Neural progenitor cell (in vitro differentiated cells): ENCODE results near the gene C2orf76. TPM values are rescaled to one million over a fixed set of nuclear protein-coding genes. Genes with fewer than 3 reads are reported as not detected.

Source experiments
- DNase-seq: peaks from one replicate; pipeline ENCODE4 v3.0.0-alpha.2; 2016; ENCODE audit warnings: low spot score
- H2AFZ ChIP-seq: fragments of 200-600 bp; sonication (generic); replicated peaks from 2 replicates; pipeline ENCODE4 v1.6.1; 2016; ENCODE audit warnings: antibody characterized with exemption
- H3F3A ChIP-seq: fragments of 200-600 bp; sonication (generic); 2 replicates; pipeline ENCODE4 v1.6.1; 2016; ENCODE audit warnings: antibody characterized with exemption, low read depth
- H3K27ac ChIP-seq: fragments of 200-600 bp; sonication (generic); 2 replicates; pipeline ENCODE4 v1.5.1; 2016; ENCODE audit warnings: mild to moderate bottlenecking
- H3K27me3 ChIP-seq: fragments of 200-600 bp; sonication (generic); 2 replicates; pipeline ENCODE4 v1.6.1; 2016; ENCODE audit warnings: mild to moderate bottlenecking, moderate library complexity
- H3K36me3 ChIP-seq: fragments of 200-600 bp; sonication (generic); 2 replicates; pipeline ENCODE4 v1.5.1; 2016
- H3K4me1 ChIP-seq: fragments of 200-600 bp; sonication (generic); 2 replicates; pipeline ENCODE4 v1.6.1; 2016; ENCODE audit warnings: mixed run types
- H3K4me2 ChIP-seq: fragments of 200-600 bp; sonication (generic); 2 replicates; pipeline ENCODE4 v1.6.1; 2016
- H3K4me3 ChIP-seq: fragments of 200-600 bp; sonication (generic); 2 replicates; pipeline ENCODE4 v1.5.1; 2016
- H3K79me2 ChIP-seq: fragments of 200-600 bp; sonication (generic); 2 replicates; pipeline ENCODE4 v1.6.1; 2016; ENCODE audit warnings: low read depth
- H3K9ac ChIP-seq: fragments of 200-600 bp; sonication (generic); 2 replicates; pipeline ENCODE4 v1.6.1; 2016
- H3K9me3 ChIP-seq: fragments of 200-600 bp; sonication (generic); 2 replicates; pipeline ENCODE4 v1.5.1; 2016; ENCODE audit warnings: low read depth
- H4K20me1 ChIP-seq: fragments of 200-600 bp; sonication (generic); 2 replicates; pipeline ENCODE4 v1.6.1; 2016; ENCODE audit warnings: low read depth
- H3K27ac Mint-ChIP-seq: 3 replicates; pipeline ENCODE4 v1.8.0; 2021; ENCODE audit warnings: mixed read lengths
- H3K27me3 Mint-ChIP-seq: 2 replicates; pipeline ENCODE4 v1.8.0; 2022; ENCODE audit warnings: low read depth, mild to moderate bottlenecking, inconsistent platforms, moderate library complexity, mixed read lengths; ENCODE audit not compliant: insufficient read depth
- H3K36me3 Mint-ChIP-seq: 3 replicates; pipeline ENCODE4 v1.8.0; 2021; ENCODE audit warnings: mixed read lengths
- H3K4me1 Mint-ChIP-seq: 3 replicates; pipeline ENCODE4 v1.8.0; 2021; ENCODE audit warnings: mixed read lengths
- H3K4me3 Mint-ChIP-seq: 3 replicates; pipeline ENCODE4 v1.8.0; 2021; ENCODE audit warnings: mild to moderate bottlenecking, moderate library complexity, mixed read lengths
- H3K9me3 Mint-ChIP-seq: 3 replicates; pipeline ENCODE4 v1.8.0; 2020; ENCODE audit warnings: mixed read lengths
- EZH2 ChIP-seq: fragments of 200-600 bp; sonication (generic); IDR thresholded peaks from 2 replicates; pipeline ENCODE4 v1.6.1; 2017; ENCODE audit warnings: antibody characterized with exemption, mild to moderate bottlenecking, moderate library complexity
- EZH2phosphoT487 ChIP-seq: fragments of 200-600 bp; sonication (generic); IDR thresholded peaks from 2 replicates; pipeline ENCODE4 v1.6.1; 2017; ENCODE audit warnings: antibody characterized with exemption
- total RNA-seq: library from RNA; depleted of rRNA; stranded (reverse); fragments of >200 nt; gene quantifications from 2 replicates; pipeline ENCODE4 v1.2.3, GENCODE V29; 2015; ENCODE audit warnings: low replicate concordance
- TF ChIP-seq, protein P1 (sequence below): fragments of 200-600 bp; sonication (generic); IDR thresholded peaks from 2 replicates; pipeline ENCODE4 v1.5.1; 2017; ENCODE audit warnings: antibody characterized with exemption, mild to moderate bottlenecking

The C2orf76 gene
- total RNA-seq, 1 donor from 2014 or later = 16.8 TPM

DNA sequence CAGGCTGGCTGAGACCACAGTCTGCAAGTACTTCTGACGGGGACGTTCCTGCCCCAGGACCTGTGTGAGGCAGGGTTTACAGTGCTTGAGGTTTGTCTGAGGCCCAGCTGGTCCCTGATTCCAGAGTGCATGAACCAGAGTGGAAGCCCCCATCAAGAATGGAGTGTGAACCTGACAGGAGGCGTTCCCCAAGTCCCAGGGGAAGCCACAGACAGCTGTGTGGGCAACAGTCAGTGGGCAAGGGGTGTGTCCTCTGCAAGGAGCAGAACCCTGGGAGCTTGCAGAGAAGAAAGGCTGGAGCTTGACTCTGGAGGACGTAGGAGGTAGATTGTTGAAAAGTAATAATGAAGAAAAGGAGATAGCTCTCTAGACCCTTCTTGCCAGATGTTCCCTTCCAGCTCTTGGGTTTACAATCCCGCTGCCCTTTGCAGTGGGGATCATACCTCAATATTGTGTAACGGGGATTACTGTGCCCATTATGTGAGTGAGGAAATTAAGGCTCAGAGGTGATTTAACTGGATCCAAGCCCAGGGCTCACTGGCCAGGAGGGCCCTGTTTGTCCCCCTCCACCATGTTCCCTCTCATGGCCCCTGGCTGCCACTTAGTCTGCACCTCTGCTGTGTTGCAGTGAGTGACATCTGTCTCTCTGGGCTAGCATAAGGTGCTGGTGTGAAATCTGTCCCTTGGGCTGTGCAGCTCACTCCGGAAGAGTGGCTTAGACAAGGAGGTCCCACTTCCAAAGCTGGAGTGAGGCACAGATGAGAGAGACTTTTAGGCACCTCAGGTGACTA, 6.3 kb upstream of the C2orf76 start:
- H3K4me2 ChIP-seq = no peak overlapping the region
- H3K9ac ChIP-seq = no peak overlapping the region
- H3K36me3 ChIP-seq = no peaks in the 10 kb centered on the region
- H4K20me1 ChIP-seq = peaks cover 10% of the 10 kb centered on the region
- H3K27ac ChIP-seq = no peak overlapping the region
- Mint-ChIP-seq H3K4me1 (peaks cover 3% of the 10 kb centered on the region), H3K27me3 (peaks cover 2% of the 10 kb centered on the region), H3K36me3 (peaks cover 55% of the 10 kb centered on the region), H3K27ac (no peak overlapping the region), H3K9me3 (peaks cover 9% of the 10 kb centered on the region), H3K4me3 (no peak overlapping the region)
- no peak for TF ChIP-seq EZH2
- no peak for TF ChIP-seq EZH2phosphoT487
- peaks cover 9% of the 10 kb centered on the region for H3K4me1 ChIP-seq
- H2AFZ ChIP-seq = no peak overlapping the region
- H3K27me3 ChIP-seq = no peaks in the 10 kb centered on the region
- no peak for DNase-seq
- H3K4me3 ChIP-seq = no peak overlapping the region
- H3F3A ChIP-seq = no peaks in the 10 kb centered on the region
- no peaks in the 10 kb centered on the region for H3K9me3 ChIP-seq
- H3K79me2 ChIP-seq = peaks cover 9% of the 10 kb centered on the region

DNA sequence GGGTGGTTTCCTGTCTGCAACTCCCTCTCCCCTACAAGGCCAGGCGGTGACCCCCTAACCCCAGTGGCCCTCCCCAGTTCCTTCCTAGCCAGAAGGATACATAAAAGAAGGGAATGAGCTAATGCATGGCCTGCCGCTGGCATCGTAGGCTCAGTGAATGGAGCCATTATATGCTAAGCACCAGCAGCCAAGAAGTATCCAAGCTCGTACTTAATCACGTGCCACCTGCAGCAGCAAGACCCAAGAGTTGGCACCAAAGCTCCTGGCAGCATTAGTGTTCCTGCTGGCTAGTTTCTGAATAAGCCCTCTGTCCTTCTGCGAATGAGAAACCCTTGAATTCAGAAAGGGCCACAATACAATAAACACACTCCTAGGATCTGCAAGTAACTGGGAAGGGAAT, 4.5 kb upstream of the C2orf76 start:
- H3K36me3 Mint-ChIP-seq = peaks cover 55% of the 10 kb centered on the region
- peaks cover 9% of the 10 kb centered on the region for H3K9me3 Mint-ChIP-seq

DNA sequence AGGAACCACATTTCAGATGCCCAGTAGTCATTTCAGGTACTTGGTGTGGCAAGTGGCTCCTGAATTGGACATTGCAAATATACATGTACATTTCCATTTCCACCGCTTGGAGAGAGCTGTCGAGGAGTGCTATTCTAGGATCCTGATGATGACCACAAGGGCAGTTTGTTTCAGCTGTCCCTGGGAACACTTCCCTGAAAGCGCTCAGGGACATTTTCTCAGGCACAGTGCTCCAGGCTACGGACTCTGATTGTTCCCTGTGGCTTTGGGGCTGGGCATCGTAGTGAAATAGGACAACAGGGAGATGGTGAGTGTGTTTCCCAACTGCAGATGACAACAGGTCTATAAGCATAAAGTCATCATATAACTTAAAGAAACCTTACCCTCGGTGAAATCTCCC, 3.2 kb upstream of the C2orf76 start:
- no peak overlapping the region for H2AFZ ChIP-seq
- H3K79me2 ChIP-seq = peaks cover 33% of the 10 kb centered on the region
- no peak overlapping the region for H3K4me2 ChIP-seq
- Mint-ChIP-seq H3K9me3 (peaks cover 9% of the 10 kb centered on the region), H3K4me3 (no peak overlapping the region), H3K4me1 (peaks cover 18% of the 10 kb centered on the region), H3K27me3 (peaks cover 6% of the 10 kb centered on the region), H3K36me3 (peaks cover 53% of the 10 kb centered on the region), H3K27ac (no peak overlapping the region)
- no peaks in the 10 kb centered on the region for H3K9me3 ChIP-seq
- H4K20me1 ChIP-seq = peaks cover 20% of the 10 kb centered on the region
- H3K27ac ChIP-seq = no peak overlapping the region
- H3K36me3 ChIP-seq = no peaks in the 10 kb centered on the region
- no peak for TF ChIP-seq EZH2
- no peak for TF ChIP-seq EZH2phosphoT487
- DNase-seq = no peak
- no peak overlapping the region for H3K9ac ChIP-seq
- H3K27me3 ChIP-seq = no peaks in the 10 kb centered on the region
- H3F3A ChIP-seq = no peaks in the 10 kb centered on the region
- H3K4me1 ChIP-seq = peaks cover 16% of the 10 kb centered on the region
- no peak overlapping the region for H3K4me3 ChIP-seq

More for the DNA sequence above, 4.5 kb upstream of the C2orf76 start:
- Histone ChIP-seq H3K4me1 (peaks cover 7% of the 10 kb centered on the region), H3K27me3 (no peaks in the 10 kb centered on the region), H3K9me3 (no peaks in the 10 kb centered on the region), H3K79me2 (peaks cover 20% of the 10 kb centered on the region), H3F3A (no peaks in the 10 kb centered on the region), H3K27ac (no peak overlapping the region), H2AFZ (no peak overlapping the region), H3K4me2 (no peak overlapping the region), H4K20me1 (peaks cover 15% of the 10 kb centered on the region), H3K9ac (no peak overlapping the region), H3K4me3 (no peak overlapping the region), H3K36me3 (no peaks in the 10 kb centered on the region)
- peaks cover 6% of the 10 kb centered on the region for H3K27me3 Mint-ChIP-seq
- H3K4me1 Mint-ChIP-seq = peaks cover 6% of the 10 kb centered on the region
- no peak overlapping the region for H3K4me3 Mint-ChIP-seq
- TF ChIP-seq, protein P1, sequence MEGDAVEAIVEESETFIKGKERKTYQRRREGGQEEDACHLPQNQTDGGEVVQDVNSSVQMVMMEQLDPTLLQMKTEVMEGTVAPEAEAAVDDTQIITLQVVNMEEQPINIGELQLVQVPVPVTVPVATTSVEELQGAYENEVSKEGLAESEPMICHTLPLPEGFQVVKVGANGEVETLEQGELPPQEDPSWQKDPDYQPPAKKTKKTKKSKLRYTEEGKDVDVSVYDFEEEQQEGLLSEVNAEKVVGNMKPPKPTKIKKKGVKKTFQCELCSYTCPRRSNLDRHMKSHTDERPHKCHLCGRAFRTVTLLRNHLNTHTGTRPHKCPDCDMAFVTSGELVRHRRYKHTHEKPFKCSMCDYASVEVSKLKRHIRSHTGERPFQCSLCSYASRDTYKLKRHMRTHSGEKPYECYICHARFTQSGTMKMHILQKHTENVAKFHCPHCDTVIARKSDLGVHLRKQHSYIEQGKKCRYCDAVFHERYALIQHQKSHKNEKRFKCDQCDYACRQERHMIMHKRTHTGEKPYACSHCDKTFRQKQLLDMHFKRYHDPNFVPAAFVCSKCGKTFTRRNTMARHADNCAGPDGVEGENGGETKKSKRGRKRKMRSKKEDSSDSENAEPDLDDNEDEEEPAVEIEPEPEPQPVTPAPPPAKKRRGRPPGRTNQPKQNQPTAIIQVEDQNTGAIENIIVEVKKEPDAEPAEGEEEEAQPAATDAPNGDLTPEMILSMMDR = no peak
- TF ChIP-seq EZH2phosphoT487 (no peak), EZH2 (no peak)
- DNase-seq = no peak
- H3K27ac Mint-ChIP-seq = no peak overlapping the region

DNA sequence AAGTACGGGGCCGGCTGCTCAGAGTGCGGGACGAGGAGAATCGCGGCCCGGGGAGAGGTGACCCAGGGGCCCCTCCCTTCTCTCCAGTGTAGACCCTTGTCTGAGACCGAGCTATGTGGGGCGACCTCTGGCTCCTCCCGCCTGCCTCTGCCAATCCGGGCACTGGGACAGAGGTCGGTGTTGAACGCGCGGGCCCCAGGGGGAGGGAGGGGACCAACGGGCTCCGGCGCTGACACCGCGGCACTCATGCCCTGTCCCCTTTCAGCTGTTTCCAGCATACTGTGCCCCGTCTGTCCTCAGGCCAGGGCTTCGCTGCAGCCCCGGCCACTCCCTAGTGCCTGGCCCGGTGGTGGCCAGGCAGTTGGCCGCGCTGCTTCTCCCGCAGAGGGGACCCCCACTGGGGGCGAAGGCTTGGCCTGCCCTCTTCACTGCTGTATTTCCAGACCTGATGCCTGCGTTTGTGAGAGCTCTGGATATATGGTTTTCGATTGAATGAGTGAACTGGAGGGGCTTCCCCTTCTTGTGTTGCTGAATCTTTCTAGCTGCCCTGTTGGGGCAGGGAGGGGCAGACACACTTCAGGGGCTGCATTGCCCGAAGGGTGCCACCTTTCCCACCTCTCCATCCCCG, 952 bp upstream of the C2orf76 start:
- no peak overlapping the region for H3K27ac ChIP-seq
- H2AFZ ChIP-seq = peak overlapping the region; percentile 75

More for the DNA sequence above, 952 bp upstream of the C2orf76 start:
- Histone ChIP-seq H3K36me3 (no peaks in the 10 kb centered on the region), H4K20me1 (peaks cover 21% of the 10 kb centered on the region), H3K79me2 (peaks cover 44% of the 10 kb centered on the region), H3K9ac (peak overlapping the region; percentile 48), H3K27me3 (no peaks in the 10 kb centered on the region), H3K4me1 (peaks cover 18% of the 10 kb centered on the region), H3K4me3 (peak overlapping the region; percentile 68), H3K4me2 (peak overlapping the region; percentile 78), H3K9me3 (no peaks in the 10 kb centered on the region), H3F3A (no peaks in the 10 kb centered on the region)
- DNase-seq = peak; percentile 83
- no peaks in the 10 kb centered on the region for H3K9me3 Mint-ChIP-seq
- TF ChIP-seq EZH2 = no peak
- TF ChIP-seq, protein P1 = no peak
- no peak for TF ChIP-seq EZH2phosphoT487
- peaks cover 18% of the 10 kb centered on the region for H3K4me1 Mint-ChIP-seq
- H3K4me3 Mint-ChIP-seq = peak overlapping the region; percentile 99
- peaks cover 4% of the 10 kb centered on the region for H3K27me3 Mint-ChIP-seq
- H3K36me3 Mint-ChIP-seq = peaks cover 31% of the 10 kb centered on the region
- H3K27ac Mint-ChIP-seq = peak overlapping the region; percentile 57
